NK-92 (cell line): ENCODE measurements around the gene HYAL1.
"Not testable (repeated sequence)": the region's sequence is repeated elsewhere in the genome, so short reads cannot be mapped to it uniquely, and the experiment has no call there.

ENCODE experiments used
- DNase-seq: peaks from one replicate; lab custom pipeline; 2025; ENCODE audit not compliant: unreplicated experiment; lab: John Stamatoyannopoulos, UW

Gene HYAL1

GRCh38 chr3:50263478-50264382 lies 39.6 kb downstream of the HYAL1 start:
- no peak for DNase-seq

- DNase-seq, result no peak
Observed at GRCh38 chr3:50262778-50263177, 40.6 kb downstream of the HYAL1 start.

GRCh38 chr3:50262200-50262599 lies 41.2 kb downstream of the HYAL1 start:
- not testable (repeated sequence) for DNase-seq

- no peak for DNase-seq
Observed at GRCh38 chr3:50261505-50261904, 41.9 kb downstream of the HYAL1 start.

- DNase-seq, result no peak
Observed at GRCh38 chr3:50260942-50261441, 42.4 kb downstream of the HYAL1 start.

- no peak for DNase-seq
Observed at GRCh38 chr3:50260027-50260941, 43.1 kb downstream of the HYAL1 start.

GRCh38 chr3:50259432-50260026 lies 43.8 kb downstream of the HYAL1 start:
- no peak for DNase-seq

- DNase-seq, result no peak
Observed at GRCh38 chr3:50258979-50259378, 44.4 kb downstream of the HYAL1 start.

- no peak for DNase-seq
Observed at GRCh38 chr3:50258029-50258680, 45.2 kb downstream of the HYAL1 start.

GRCh38 chr3:50256978-50257890 lies 46.1 kb downstream of the HYAL1 start:
- no peak for DNase-seq

- DNase-seq, result no peak
Observed at GRCh38 chr3:50255251-50255615, 48.1 kb downstream of the HYAL1 start.

- DNase-seq, result no peak
Observed at GRCh38 chr3:50254577-50255250, 48.7 kb downstream of the HYAL1 start.

GRCh38 chr3:50251220-50251619 lies 52.2 kb downstream of the HYAL1 start:
- no peak for DNase-seq

GRCh38 chr3:50250514-50250913 lies 52.9 kb downstream of the HYAL1 start:
- no peak for DNase-seq
